ENCODE data around the gene ARHGEF1. TPM values are rescaled to one million over a fixed set of nuclear protein-coding genes. Genes with fewer than 3 reads are reported as not detected.
A peak's percentile ranks its signal among the peaks of the same experiment; 100 is the strongest.

Gene ARHGEF1
- total and polyA plus RNA-seq, 4 experiments from 2014 or later, result 140 to 992 (median 640) TPM

DNA sequence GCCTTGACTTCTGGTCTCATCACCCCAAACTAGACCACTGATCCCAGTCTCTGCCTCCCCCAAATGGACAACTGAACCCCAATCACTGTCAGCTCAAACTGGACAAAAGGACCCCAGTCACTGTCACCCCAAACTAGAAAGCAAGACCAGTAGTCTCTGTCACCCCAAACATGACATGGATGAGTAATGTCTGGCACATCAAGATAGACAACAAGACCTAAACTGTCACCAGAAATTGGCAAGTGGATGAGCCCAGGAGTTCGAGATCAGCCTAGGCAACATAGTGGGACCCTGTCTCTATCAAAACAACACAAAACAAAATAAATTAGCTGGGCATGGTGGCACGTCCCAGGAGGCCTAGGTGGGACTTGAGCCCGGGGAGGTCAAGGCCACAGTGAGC is 64.1 kb downstream of the ARHGEF1 start:
- CTCF ChIA-PET (ENCODE audit: partially characterized antibody), result interaction anchor here (0.6 to 9.6 kb wide), 8 partner anchors 10 to 111 kb away, joined by 3 to 85 read pairs (median 8); partner anchors contain the start of genes RABAC1 and RPS19
- Histone ChIP-seq H3K27me3 (ENCODE audit: insufficient read depth, low read length) (no peaks in the 10 kb centered on the region), H3K9me3 (ENCODE audit: control insufficient read depth in 1 of 2, low read length in 2 of 2) (no peaks in the 10 kb centered on the region), H3K36me3 (ENCODE audit: insufficient read depth, low read length) (no peaks in the 10 kb centered on the region), H3K4me1 (ENCODE audit: insufficient read depth, low read length) (peaks cover 38% of the 10 kb centered on the region), H3K4me3 (ENCODE audit: low read length in 2 of 2) (no peak overlapping the region), H3K27ac (ENCODE audit: low read depth, low read length) (peak overlapping the region; percentile 45)
- Mint-ChIP-seq H3K4me1 (peaks cover 25 to 59% (median 40%) of the 10 kb centered on the region in 4 donors), H3K36me3 (peaks cover 0 to 1% of the 10 kb centered on the region in 2 donors), H3K9me3 (peaks cover 0 to 4% (median 0%) of the 10 kb centered on the region in 8 donors), H3K27ac (peak overlapping the region; percentile 89 to 97 (median 95)), H3K27me3 (no peaks in the 10 kb centered on the region), H3K4me3 (peak overlapping the region in 4 of 8 donors; percentile 7 to 81 (median 44))
- DNase-seq, result no peak
- POLR2A ChIA-PET (ENCODE audit: partially characterized antibody), result interaction anchor here (2.6 to 6.4 kb wide), 6 partner anchors 12 to 87 kb away, joined by 15 to 106 read pairs (median 40); partner anchors contain the start of genes ARHGEF1, RABAC1 and RPS19
- intact Hi-C loops (cut with micrococcal nuclease), result loop anchor here (5.0 kb wide), 1 partner anchor 35 kb away; no protein-coding TSS in a partner anchor

DNA sequence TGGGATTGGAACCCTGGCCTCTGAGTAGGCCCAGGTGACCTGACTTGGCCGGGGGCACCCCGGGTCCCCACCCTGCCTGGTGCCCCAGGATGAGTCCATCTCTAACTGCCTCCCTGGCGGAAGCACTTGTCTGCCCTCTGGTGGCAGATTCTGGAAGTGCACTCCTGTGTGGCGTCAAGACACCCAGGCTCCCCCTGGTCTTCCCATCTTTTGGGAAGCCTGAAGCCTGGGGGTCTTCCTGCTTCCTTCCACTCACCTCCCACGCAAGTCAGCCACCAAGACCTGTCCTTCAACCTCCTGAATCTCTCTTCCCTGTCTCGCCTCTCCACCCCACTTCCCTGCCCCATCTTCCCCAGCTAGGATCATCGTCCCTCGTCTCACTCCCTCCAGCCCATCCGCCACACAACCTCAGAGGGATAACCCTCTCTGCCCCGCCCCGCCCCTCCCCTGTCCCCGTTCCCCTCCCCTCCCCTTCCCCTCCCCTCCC is 68.7 kb downstream of the ARHGEF1 start:
- H3K27ac ChIP-seq (ENCODE audit: low read depth, low read length), result no peak overlapping the region
- H3K27me3 ChIP-seq (ENCODE audit: insufficient read depth, low read length), result no peaks in the 10 kb centered on the region
- Mint-ChIP-seq H3K36me3 (peaks cover 0 to 4% of the 10 kb centered on the region in 2 donors), H3K9me3 (no peaks in the 10 kb centered on the region), H3K4me1 (peaks cover 10 to 30% (median 15%) of the 10 kb centered on the region in 4 donors), H3K4me3 (peak overlapping the region in 2 of 8 donors; percentile 5 to 42), H3K27ac (peak overlapping the region; percentile 42 to 90 (median 81)), H3K27me3 (no peaks in the 10 kb centered on the region)
- ChIA-PET CTCF (ENCODE audit: partially characterized antibody) (interaction anchor here (1.1 to 9.6 kb wide), 9 partner anchors 9 to 158 kb away, joined by 3 to 85 read pairs (median 6); partner anchors contain the start of genes CD79A and RPS19), POLR2A (ENCODE audit: partially characterized antibody) (interaction anchor here (1.6 to 5.4 kb wide), 5 partner anchors 63 to 92 kb away, joined by 3 to 43 read pairs (median 10); partner anchors contain the start of gene RPS19)
- peaks cover 12% of the 10 kb centered on the region for H3K4me1 ChIP-seq (ENCODE audit: insufficient read depth, low read length)
- no peaks in the 10 kb centered on the region for H3K36me3 ChIP-seq (ENCODE audit: insufficient read depth, low read length)
- H3K4me3 ChIP-seq (ENCODE audit: low read length in 2 of 2), result no peak overlapping the region
- intact Hi-C loops (cut with micrococcal nuclease), result loop anchor here (1.0 to 2.0 kb wide), 5 partner anchors 17 to 158 kb away; no protein-coding TSS in a partner anchor
- DNase-seq, result peak; percentile 72 to 83 (median 76)
- no peaks in the 10 kb centered on the region for H3K9me3 ChIP-seq (ENCODE audit: control insufficient read depth in 1 of 2, low read length in 2 of 2)

DNA sequence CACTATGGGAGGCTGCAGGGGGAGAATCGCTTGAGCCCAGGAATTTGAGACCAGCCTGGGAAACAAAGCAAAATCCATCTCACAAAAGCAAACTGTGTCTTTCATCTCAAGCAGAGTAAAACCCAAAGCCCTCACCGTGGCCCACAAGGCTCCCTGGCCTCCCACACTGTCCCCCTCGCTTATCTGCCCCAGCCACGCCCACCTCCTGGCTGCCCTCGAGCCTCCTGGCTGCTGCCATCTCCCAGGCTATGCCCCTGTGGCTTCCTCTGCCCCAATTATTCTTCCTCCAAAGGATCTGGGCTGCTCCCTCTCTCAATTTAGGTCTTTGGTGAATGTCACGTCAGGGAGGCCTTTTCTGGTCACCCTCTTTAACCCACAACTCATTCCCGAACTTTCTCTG is 72.5 kb downstream of the ARHGEF1 start:
- intact Hi-C loops (cut with micrococcal nuclease), result no loop called here
- no peak overlapping the region for H3K4me3 ChIP-seq (ENCODE audit: low read length in 2 of 2)
- Mint-ChIP-seq H3K27ac (peak overlapping the region in 2 of 7 donors; percentile 35 to 57), H3K27me3 (no peaks in the 10 kb centered on the region), H3K4me3 (no peak overlapping the region), H3K9me3 (no peaks in the 10 kb centered on the region), H3K4me1 (peaks cover 16 to 34% (median 24%) of the 10 kb centered on the region in 4 donors), H3K36me3 (peaks cover 0 to 19% of the 10 kb centered on the region in 2 donors)
- H3K36me3 ChIP-seq (ENCODE audit: insufficient read depth, low read length), result no peaks in the 10 kb centered on the region
- no peak for DNase-seq
- POLR2A ChIA-PET (ENCODE audit: partially characterized antibody), result no interaction called here
- H3K27ac ChIP-seq (ENCODE audit: low read depth, low read length), result no peak overlapping the region
- CTCF ChIA-PET (ENCODE audit: partially characterized antibody), result interaction anchor here (1.4 to 2.1 kb wide), 2 partner anchors 81 to 97 kb away, joined by 3 to 14 read pairs; no protein-coding TSS in a partner anchor
- no peaks in the 10 kb centered on the region for H3K9me3 ChIP-seq (ENCODE audit: control insufficient read depth in 1 of 2, low read length in 2 of 2)
- H3K27me3 ChIP-seq (ENCODE audit: insufficient read depth, low read length), result no peaks in the 10 kb centered on the region
- H3K4me1 ChIP-seq (ENCODE audit: insufficient read depth, low read length), result peaks cover 24% of the 10 kb centered on the region

DNA sequence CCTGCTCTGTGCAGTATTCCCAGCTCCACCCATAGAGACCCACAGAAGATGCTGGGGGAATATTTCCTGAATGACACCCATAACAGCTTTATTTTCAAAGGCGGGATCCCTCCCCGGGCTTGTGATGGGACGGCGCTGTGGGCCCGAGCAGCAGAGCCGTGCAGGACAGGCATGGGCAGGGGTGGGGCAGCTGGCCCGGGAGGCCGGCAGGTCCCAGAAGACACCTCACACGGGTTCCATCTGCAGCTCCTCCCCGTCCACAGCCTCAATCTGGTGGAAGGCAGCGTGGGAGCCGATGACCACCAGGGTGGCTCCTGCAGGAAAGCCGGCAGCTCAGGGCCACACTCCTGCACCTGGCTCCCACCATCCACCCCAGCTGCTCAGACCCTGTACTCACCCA is 73.6 kb downstream of the ARHGEF1 start:
- no peaks in the 10 kb centered on the region for H3K27me3 ChIP-seq (ENCODE audit: insufficient read depth, low read length)
- POLR2A ChIA-PET (ENCODE audit: partially characterized antibody), result interaction anchor here (1.5 to 5.2 kb wide), 4 partner anchors 71 to 97 kb away, joined by 7 to 57 read pairs (median 40); partner anchors contain the start of genes ARHGEF1 and RPS19
- H3K4me1 ChIP-seq (ENCODE audit: insufficient read depth, low read length), result peaks cover 18% of the 10 kb centered on the region
- H3K9me3 Mint-ChIP-seq, result no peaks in the 10 kb centered on the region
- H3K27ac Mint-ChIP-seq, result peak overlapping the region in 3 of 7 donors; percentile 13 to 75 (median 65)
- intact Hi-C loops (cut with micrococcal nuclease), result no loop called here
- no peak overlapping the region for H3K4me3 ChIP-seq (ENCODE audit: low read length in 2 of 2)
- H3K4me3 Mint-ChIP-seq, result no peak overlapping the region
- CTCF ChIA-PET (ENCODE audit: partially characterized antibody), result interaction anchor here (2.1 to 3.5 kb wide), 2 partner anchors 11 to 83 kb away, joined by 13 to 14 read pairs; no protein-coding TSS in a partner anchor
- H3K27ac ChIP-seq (ENCODE audit: low read depth, low read length), result no peak overlapping the region
- H3K27me3 Mint-ChIP-seq, result no peaks in the 10 kb centered on the region
- no peak for DNase-seq
- H3K36me3 Mint-ChIP-seq, result peaks cover 0 to 19% of the 10 kb centered on the region in 2 donors
- peaks cover 13 to 28% (median 19%) of the 10 kb centered on the region in 4 donors for H3K4me1 Mint-ChIP-seq
- no peaks in the 10 kb centered on the region for H3K9me3 ChIP-seq (ENCODE audit: control insufficient read depth in 1 of 2, low read length in 2 of 2)
- H3K36me3 ChIP-seq (ENCODE audit: insufficient read depth, low read length), result no peaks in the 10 kb centered on the region

Small RNAs within 50 kb of the gene (microRNA-seq; reads per million reads assigned to microRNA genes)
- not detected for gene MIR6797 (ENCODE audit: borderline microRNAs expressed, borderline number of aligned reads, borderline replicate concordance)

Other genes with a start within 250 kb of the ARHGEF1 start
- gene CEACAM7, start 194.9 kb upstream of the ARHGEF1 start, total RNA-seq, result not detected
- gene CEACAM7, start 194.9 kb upstream of the ARHGEF1 start, polyA plus RNA-seq, result not detected
- not detected for gene CEACAM5, start 174.6 kb upstream of the ARHGEF1 start, total RNA-seq
- gene CEACAM5, start 174.6 kb upstream of the ARHGEF1 start, polyA plus RNA-seq, result not detected
- not detected for gene CEACAM6, start 127.7 kb upstream of the ARHGEF1 start, total RNA-seq
- not detected for gene CEACAM6, start 127.7 kb upstream of the ARHGEF1 start, polyA plus RNA-seq
- gene CEACAM3, start 86.6 kb upstream of the ARHGEF1 start, total RNA-seq, result not detected
- not detected for gene CEACAM3, start 86.6 kb upstream of the ARHGEF1 start, polyA plus RNA-seq
- not detected for gene LYPD4, start 38.5 kb upstream of the ARHGEF1 start, total RNA-seq
- not detected for gene LYPD4, start 38.5 kb upstream of the ARHGEF1 start, polyA plus RNA-seq
- gene DMRTC2, start 38.1 kb upstream of the ARHGEF1 start, total RNA-seq, result not detected
- not detected for gene DMRTC2, start 38.1 kb upstream of the ARHGEF1 start, polyA plus RNA-seq
- 1,000 to 10,000 TPM; 3,807 to 4,015 TPM for gene RPS19, start 22.9 kb upstream of the ARHGEF1 start, total RNA-seq
- gene RPS19, start 22.9 kb upstream of the ARHGEF1 start, polyA plus RNA-seq, result 1,000 to 10,000 TPM; 4,853 to 7,200 TPM
- gene CD79A, start 5.9 kb upstream of the ARHGEF1 start, total RNA-seq, result 1 to 10 TPM in 1 of 2 experiments, under 1 TPM in 1; 0.93 to 1.3 TPM
- gene CD79A, start 5.9 kb upstream of the ARHGEF1 start, polyA plus RNA-seq, result 10 to 100 TPM in 1 of 2 donors, 1 to 10 TPM in 1; 5.1 to 29.7 TPM
- gene ERFL, start 45.3 kb downstream of the ARHGEF1 start, total RNA-seq, result 1 to 10 TPM; 6.6 to 9.2 TPM
- under 1 TPM in 1 of 2 donors, not detected in 1; 0.11 TPM for gene ERFL, start 45.3 kb downstream of the ARHGEF1 start, polyA plus RNA-seq
- 100 to 1,000 TPM in 1 of 2 experiments, 10 to 100 TPM in 1; 97.4 to 100 TPM for gene RABAC1, start 76.1 kb downstream of the ARHGEF1 start, total RNA-seq
- gene RABAC1, start 76.1 kb downstream of the ARHGEF1 start, polyA plus RNA-seq, result 100 to 1,000 TPM; 198 to 256 TPM
- 1 to 10 TPM; 2.7 to 3.5 TPM for gene ATP1A3, start 111.0 kb downstream of the ARHGEF1 start, total RNA-seq
- under 1 TPM; 0.89 to 0.95 TPM for gene ATP1A3, start 111.0 kb downstream of the ARHGEF1 start, polyA plus RNA-seq
- gene GRIK5, start 187.0 kb downstream of the ARHGEF1 start, total RNA-seq, result under 1 TPM; 0.12 to 0.17 TPM
- not detected for gene GRIK5, start 187.0 kb downstream of the ARHGEF1 start, polyA plus RNA-seq
- 10 to 100 TPM; 25.1 to 26.0 TPM for gene ZNF574, start 193.0 kb downstream of the ARHGEF1 start, total RNA-seq
- 10 to 100 TPM; 14.8 to 24.6 TPM for gene ZNF574, start 193.0 kb downstream of the ARHGEF1 start, polyA plus RNA-seq
- 10 to 100 TPM; 68.5 to 69.3 TPM for gene POU2F2, start 249.3 kb downstream of the ARHGEF1 start, total RNA-seq
- 10 to 100 TPM in 1 of 2 donors, 1 to 10 TPM in 1; 3.1 to 22.7 TPM for gene POU2F2, start 249.3 kb downstream of the ARHGEF1 start, polyA plus RNA-seq